ENCODE data around the gene SIGLEC9.
"Not testable (repeated sequence)": the region's sequence is repeated elsewhere in the genome, so short reads cannot be mapped to it uniquely, and the experiment has no call there.

The SIGLEC9 gene

DNA sequence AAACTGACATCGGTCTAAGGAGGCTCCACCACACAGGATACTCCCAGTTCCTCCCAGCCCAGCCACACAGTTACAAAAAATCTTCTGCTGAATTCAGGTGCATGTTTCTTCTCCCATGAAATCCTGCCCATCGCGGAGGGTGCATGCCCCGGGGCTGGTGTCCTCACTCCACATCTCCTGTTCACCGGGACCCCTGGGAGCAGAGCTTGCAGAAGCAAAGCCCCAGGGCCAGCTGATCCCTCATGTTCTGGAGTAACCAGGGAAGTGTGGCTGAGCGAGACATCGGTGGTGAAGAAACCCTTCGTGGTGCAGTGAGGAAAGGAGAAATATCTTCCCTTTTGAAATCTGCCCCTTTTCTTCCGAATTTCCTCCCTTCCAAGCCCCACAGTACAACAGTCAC is 904 bp upstream of the SIGLEC9 start:
- no peak for DNase-seq (ENCODE audit: low spot score)

DNA sequence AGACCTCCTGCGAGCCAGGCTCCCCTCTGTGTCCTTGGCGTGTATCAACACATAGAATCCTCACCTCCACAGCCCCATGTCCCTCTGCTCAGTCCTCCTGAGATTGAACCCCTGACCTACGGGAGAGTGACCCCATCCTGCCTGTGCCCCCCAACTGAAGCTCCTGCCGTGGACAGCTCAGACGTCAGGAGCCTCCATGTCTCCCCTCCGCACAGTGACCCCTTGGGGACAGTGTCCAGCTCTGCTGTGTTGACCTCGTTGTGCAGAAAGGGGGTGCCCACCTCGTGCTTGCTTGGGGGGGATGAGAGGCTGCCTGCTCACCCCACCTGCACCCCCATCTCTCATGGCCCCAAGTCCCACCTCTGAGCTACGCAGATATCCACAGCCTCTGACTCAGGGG is 490 bp upstream of the SIGLEC9 start:
- DNase-seq (ENCODE audit: low spot score): no peak

DNA sequence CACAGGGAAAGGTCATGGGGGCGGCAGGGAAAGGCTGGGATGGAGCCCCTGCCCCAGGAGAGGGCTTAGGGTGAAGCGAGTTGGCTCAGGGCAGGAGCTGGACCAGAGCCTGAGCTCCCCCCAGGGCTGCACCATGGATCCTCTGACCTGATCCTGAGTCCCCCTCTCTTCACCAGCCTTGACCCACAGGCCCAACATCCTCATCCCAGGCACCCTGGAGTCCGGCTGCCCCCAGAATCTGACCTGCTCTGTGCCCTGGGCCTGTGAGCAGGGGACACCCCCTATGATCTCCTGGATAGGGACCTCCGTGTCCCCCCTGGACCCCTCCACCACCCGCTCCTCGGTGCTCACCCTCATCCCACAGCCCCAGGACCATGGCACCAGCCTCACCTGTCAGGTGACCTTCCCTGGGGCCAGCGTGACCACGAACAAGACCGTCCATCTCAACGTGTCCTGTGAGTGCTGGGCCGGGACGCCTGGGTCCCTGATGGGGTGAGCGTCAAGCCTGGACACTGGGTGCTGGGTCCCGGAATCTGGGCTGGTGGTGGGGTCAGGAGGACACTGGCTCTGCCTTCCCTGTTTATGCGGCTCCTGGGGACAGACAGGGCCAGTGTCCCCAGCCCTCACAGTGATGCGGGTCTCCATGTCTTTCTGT is 842 bp downstream of the SIGLEC9 start:
- no peak for DNase-seq (ENCODE audit: low spot score)

GRCh38 chr19:51127032-51127431 is 2.3 kb downstream of the SIGLEC9 start:
- no peak for DNase-seq (ENCODE audit: low spot score)

- DNase-seq (ENCODE audit: low spot score): no peak
These were observed 3.0 kb downstream of the SIGLEC9 start for GRCh38 chr19:51127755-51128154.

DNA sequence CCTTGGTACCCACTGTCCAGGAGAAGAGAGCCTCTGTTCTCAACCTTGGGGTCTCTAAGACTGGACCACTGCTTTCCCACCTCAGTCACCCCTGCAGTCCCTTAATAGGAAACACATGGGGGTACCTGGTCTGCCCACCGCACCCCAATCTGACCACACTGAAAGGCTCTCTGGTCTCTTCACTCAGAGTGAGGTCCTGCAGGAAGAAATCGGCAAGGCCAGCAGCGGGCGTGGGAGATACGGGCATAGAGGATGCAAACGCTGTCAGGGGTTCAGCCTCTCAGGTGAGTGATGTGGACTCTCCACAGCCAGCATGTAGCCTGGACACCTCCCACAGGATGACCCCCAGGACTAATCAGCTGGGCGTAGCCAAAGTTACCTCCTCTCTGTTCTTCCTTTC is 3.5 kb downstream of the SIGLEC9 start:
- DNase-seq (ENCODE audit: low spot score): no peak

DNA sequence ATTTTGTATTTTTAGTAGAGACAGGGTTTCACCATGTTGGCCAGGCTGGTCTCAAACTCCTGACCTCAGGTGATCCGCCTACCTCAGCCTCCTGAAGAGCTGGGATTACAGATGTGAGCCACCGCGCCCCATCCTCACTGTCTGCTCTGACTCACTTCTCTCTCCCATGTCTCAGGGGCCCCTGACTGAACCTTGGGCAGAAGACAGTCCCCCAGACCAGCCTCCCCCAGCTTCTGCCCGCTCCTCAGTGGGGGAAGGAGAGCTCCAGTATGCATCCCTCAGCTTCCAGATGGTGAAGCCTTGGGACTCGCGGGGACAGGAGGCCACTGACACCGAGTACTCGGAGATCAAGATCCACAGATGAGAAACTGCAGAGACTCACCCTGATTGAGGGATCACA is 5.0 kb downstream of the SIGLEC9 start:
- DNase-seq (ENCODE audit: low spot score): no peak

- DNase-seq (ENCODE audit: low spot score): no peak
These were observed 7.3 kb downstream of the SIGLEC9 start for GRCh38 chr19:51131780-51132680.

- DNase-seq (ENCODE audit: low spot score): no peak
These were observed 10.3 kb downstream of the SIGLEC9 start for GRCh38 chr19:51135004-51135403.

- no peak for DNase-seq (ENCODE audit: low spot score)
These were observed 11.5 kb downstream of the SIGLEC9 start for GRCh38 chr19:51135986-51136762.

DNA sequence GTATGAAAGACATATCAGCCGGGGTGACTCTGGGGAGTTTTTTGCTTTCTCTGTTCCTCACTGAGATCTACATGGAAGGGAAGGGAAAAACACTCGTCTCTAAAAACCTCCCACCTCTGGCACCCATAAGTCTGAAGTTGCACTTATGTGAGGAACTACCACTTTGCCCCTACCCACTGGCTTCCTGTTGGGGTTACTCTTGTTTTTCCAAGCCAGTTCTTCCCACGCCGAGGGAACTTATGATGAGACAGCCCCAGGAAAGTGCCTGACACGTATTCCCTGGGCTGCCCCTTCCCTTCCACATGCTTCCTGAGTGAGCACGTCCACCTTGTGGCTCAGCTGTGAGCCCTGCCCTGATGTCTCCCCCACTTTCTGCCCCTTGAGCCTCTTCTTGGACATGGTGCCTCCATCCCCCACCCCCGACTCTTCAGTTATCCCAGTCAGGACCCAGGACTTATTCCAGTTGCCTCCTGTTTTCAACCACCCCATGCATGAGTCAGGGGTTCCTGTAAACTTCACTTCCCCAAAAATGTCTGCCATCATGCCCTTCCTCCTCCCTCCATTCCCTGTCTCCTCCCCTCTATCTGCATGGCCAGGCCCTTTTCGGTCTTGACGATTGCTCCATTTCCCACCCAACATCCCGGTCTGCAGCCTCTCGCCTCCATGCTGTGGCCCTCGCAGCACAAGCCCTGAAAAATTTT is 12.3 kb downstream of the SIGLEC9 start:
- DNase-seq (ENCODE audit: low spot score): no peak

GRCh38 chr19:51137792-51138425 is 13.2 kb downstream of the SIGLEC9 start:
- no peak for DNase-seq (ENCODE audit: low spot score)

GRCh38 chr19:51138549-51138979 is 13.9 kb downstream of the SIGLEC9 start:
- no peak for DNase-seq (ENCODE audit: low spot score)

GRCh38 chr19:51139299-51140014 is 14.8 kb downstream of the SIGLEC9 start:
- DNase-seq (ENCODE audit: low spot score): no peak

DNA sequence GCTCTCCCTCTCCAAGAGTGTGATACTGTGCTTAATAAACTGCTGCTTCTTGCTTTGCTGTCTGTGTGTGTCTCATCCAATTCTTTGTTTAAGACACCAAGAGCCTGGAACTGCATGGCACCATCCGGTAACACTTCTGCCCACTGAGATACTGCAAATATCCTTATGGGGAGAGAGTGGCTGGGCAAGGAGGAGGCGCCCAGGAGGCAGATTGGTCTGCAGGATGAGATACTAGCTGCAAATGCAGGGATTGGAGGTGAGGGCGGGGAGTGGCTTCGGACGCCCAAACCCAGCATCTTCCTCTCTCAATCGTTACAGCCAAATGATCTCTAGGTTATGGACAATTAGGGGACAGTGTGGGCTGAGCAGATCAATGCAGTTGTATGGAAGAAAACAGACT is 15.7 kb downstream of the SIGLEC9 start:
- DNase-seq (ENCODE audit: low spot score): no peak

DNA sequence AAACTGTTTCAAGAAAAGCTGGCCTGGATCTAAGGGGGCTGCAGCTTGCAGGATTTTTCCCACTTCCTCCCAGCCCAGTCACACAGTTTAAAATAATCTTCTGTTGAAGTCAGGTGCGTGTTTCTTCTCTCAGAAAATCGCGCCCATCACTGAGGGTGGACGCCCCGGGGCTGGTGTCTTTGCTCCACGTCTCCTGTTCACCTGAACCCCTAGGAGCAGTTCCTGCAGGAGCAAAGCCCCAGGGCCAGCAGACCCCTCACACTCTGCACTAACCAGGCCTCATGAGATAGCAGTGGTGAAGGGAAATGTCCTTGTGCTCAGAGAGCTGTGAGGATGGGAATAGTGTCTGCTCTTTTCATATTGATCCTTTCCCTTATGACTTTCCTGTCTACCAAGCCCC is 16.5 kb downstream of the SIGLEC9 start:
- DNase-seq (ENCODE audit: low spot score): no peak

- no peak for DNase-seq (ENCODE audit: low spot score)
These were observed 17.4 kb downstream of the SIGLEC9 start, which contains the start of gene SIGLEC7 for GRCh38 chr19:51142119-51142518. TSS of gene SIGLEC7 (plus strand) at chr19:51142301. CDS start at chr19:51142370, 69 bp downstream.

GRCh38 chr19:51142809-51143475 is 18.2 kb downstream of the SIGLEC9 start:
- not testable (repeated sequence) for DNase-seq (ENCODE audit: low spot score)

DNA sequence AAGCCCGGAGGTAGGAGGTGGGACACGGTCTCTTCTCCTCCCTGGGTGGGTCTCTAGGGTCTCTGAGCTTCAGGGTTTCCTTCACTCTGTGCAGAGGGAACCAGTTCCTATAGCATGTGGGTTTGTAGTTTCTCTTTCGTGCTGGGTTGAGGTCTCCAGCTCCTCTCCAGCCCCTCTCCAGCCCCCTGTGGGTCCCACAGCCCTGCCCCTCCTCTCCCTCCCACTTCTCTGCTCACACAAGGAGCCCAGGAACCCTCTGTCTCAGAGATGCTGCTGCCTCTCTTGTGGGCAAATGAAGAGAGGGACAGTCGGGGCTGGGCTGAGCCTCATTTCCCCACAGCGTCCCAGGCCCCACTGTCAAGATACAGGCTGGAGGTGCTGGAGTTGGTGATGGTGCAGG is 18.8 kb downstream of the SIGLEC9 start:
- no peak for DNase-seq (ENCODE audit: low spot score)

DNA sequence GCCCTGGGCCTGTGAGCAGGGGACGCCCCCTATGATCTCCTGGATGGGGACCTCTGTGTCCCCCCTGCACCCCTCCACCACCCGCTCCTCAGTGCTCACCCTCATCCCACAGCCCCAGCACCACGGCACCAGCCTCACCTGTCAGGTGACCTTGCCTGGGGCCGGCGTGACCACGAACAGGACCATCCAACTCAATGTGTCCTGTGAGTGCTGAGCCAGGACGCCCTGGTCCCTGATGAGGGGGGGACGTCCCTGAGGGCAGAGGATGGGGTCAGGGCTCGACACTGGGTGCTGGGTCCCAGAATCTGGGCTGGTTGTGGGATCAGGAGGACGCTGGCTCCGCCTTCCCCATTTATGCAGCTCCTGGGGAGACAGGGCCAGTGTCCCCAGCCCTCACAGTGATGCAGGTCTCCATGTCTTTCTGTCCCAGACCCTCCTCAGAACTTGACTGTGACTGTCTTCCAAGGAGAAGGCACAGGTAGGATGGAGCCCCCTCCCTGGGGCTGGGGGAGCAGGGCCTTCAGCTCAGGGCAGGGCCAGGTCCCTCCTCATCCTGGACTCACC is 19.9 kb downstream of the SIGLEC9 start:
- DNase-seq (ENCODE audit: low spot score): no peak

Data from GM03348 (cell line).